ENCODE results near the gene EED.
A peak's percentile ranks its signal among the peaks of the same experiment; 100 is the strongest.
"Not testable (repeated sequence)": the region's sequence is repeated elsewhere in the genome, so short reads cannot be mapped to it uniquely, and the experiment has no call there.

The EED gene

DNA sequence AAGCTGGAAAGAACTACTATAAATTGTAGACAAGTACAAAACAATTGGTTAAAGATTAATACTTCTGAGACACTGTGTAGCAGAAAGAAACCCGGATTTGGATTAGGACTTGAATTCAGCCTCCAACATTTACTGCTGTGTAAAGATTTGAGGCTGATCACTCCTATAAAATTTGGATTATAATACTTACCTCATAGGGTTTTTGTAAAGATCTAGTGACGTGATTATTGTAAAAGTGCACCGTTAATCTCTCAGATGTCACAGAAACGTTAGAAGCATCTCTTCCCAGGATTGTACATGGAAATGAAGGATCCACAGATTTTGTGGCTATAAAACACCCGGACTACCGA is 57.2 kb downstream of the EED start:
- no peak for DNase-seq

DNA sequence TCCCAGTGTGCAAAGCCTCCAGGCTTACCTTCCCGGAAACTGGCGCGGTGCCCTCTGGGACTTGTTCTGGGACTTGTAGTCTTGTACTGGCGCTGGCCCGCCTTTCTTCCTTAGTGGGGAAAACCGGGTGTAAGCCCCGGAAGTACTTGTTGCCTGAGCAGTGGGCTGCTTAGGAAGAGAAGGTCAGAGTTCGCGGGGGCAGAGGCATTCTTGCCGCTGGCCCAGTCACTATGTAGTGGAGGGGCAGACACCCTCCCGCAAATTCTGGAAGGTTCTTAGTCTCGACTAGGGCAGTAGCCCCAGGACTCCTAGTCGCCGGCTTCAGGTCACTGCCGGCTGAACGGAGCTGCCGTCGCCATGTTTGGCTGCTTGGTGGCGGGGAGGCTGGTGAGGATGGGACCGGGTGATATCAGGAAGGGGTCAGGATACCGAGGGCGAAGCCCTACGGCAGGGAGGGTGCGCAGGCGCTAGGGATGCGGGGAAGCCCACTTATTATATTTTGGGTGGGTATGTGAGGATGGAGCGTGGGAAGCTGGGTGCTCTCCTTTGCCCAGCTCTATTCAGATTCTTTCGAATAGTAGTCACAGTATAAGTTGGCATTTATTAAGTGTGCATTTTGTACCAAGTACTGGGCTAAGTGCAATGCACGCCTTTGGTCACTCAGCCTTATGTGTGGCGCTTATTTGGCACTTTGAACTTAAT is 57.7 kb downstream of the EED start, which contains the start of gene HIKESHI:
TSS of gene HIKESHI (plus strand) at position 149 of the 702 bp plus-strand sequence. CDS start at position 358, 209 bp downstream.
- peak; percentile 91 for DNase-seq

DNA sequence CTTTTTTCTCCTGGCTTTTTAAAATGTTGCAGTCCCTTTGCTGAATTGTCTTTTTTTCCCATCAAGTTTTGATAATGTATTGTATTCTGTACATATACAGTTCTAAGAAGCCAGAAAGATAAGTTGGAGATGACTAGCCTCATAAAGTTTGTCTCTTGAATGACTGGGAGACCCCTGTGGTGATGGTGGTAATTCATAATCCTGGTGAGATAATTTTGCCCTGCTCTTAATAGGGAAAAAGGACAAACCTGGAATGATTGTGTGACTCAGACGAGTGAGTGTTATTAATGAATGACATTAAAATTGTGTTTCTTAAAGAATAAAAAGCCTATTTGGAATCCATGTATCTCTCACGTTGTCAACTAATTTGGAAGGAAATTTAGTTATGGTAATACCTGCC is 58.7 kb downstream of the EED start:
- DNase-seq, result no peak

DNA sequence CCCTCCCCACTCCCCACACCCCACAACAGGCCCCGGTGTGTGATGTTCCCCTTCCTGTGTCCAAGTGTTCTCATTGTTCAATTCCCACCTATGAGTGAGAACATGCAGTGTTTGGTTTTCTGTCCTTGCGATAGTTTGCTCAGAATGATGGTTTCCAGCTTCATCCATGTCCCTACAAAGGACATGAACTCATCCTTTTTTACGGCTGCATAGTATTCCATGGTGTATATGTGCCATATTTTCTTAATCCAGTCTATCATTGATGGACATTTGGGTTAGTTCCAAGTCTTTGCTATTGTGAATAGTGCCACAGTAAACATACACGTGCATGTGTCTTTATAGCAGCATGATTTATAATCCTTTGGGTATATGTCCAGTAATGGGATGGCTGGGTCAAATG is 64.2 kb downstream of the EED start:
- not testable (repeated sequence) for DNase-seq

DNA sequence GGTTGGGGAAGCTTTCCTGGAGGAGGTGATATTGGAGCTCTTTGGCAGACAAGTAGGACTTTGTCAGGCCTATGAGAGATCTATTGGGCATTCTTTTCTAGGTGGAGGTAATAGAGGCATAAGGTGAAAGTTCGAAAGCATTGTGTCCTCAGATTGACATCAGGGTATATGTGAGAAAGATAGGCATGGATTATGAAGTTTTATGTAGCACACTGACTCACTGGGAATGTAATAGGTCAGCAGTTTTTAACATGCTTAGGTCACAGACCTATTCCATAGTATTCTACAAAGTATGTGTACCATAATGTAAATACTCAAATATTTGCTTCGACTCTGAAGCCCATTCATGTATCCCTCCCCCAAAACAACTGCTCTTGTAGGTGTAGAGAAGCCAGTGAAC is 69.2 kb downstream of the EED start:
- no peak for DNase-seq

DNA sequence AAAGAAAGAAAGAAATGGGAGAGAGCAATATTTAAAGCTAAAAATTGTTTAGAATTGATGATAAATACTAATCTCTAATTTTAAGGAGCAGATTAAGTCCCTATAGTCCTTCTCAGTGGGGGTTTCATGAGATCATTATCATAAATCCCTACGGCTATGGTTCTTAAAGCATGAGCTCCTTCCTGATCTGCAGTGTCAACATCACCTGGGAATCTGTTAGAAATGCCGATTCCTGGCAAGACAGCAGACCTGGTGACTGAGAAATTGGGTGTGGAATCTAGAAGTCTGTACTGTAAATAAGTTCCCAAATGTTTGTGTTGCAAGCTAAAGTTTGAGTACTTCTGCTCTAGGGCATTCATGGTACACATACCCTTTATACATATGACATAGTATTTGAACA is 70.1 kb downstream of the EED start:
- DNase-seq, result no peak
